SK-N-SH treated with all-trans-retinoic acid at 6 μM for 48 hours (cell line): ENCODE data around the gene FMOD.

Experiments used
- ATAC-seq: fragments of 200-7000 bp; cut with Tn5 transposase; 3 replicates; pipeline ENCODE4 v1.9.1; 2020; ENCODE audit warnings: mild to moderate bottlenecking, moderate library complexity
- ARNTL ChIP-seq: fragments of 450-650 bp; formaldehyde crosslinking; IDR thresholded peaks from 2 replicates; pipeline ENCODE4 v1.5.0; 2020; ENCODE audit warnings: low read depth, mild to moderate bottlenecking, moderate library complexity, borderline replicate concordance
- BACH2 ChIP-seq: fragments of 250-450 bp; sonication (Bioruptor Pico); IDR thresholded peaks from 2 replicates; pipeline ENCODE4 v1.9.0; 2021; ENCODE audit warnings: mild to moderate bottlenecking, borderline replicate concordance
- CSDC2 ChIP-seq: fragments of 250-450 bp; sonication (Bioruptor Pico); IDR thresholded peaks from 2 replicates; pipeline ENCODE4 v1.5.0; 2020; ENCODE audit warnings: mild to moderate bottlenecking, moderate library complexity
- ISL1 ChIP-seq: fragments of 250-450 bp; sonication (Bioruptor Pico); IDR thresholded peaks from 2 replicates; pipeline ENCODE4 v2.1.2; 2022; ENCODE audit warnings: mild to moderate bottlenecking, moderate library complexity
- PPARA ChIP-seq: fragments of 250-450 bp; sonication (Bioruptor Pico); IDR thresholded peaks from 2 replicates; pipeline ENCODE4 v1.5.0; 2020; ENCODE audit warnings: mild to moderate bottlenecking, borderline replicate concordance
- RARB ChIP-seq: fragments of 250-450 bp; sonication (Bioruptor Pico); IDR thresholded peaks from 2 replicates; pipeline ENCODE4 v1.8.0; 2021; ENCODE audit warnings: mild to moderate bottlenecking, moderate library complexity
- TOX ChIP-seq: fragments of 250-450 bp; sonication (Bioruptor Pico); IDR thresholded peaks from 2 replicates; pipeline ENCODE4 v1.8.0; 2021; ENCODE audit warnings: mild to moderate bottlenecking, moderate library complexity, borderline replicate concordance
- TSHZ2 ChIP-seq: fragments of 250-450 bp; sonication (Bioruptor Pico); IDR thresholded peaks from 2 replicates; pipeline ENCODE4 v1.5.0; 2020; ENCODE audit warnings: mild to moderate bottlenecking, moderate library complexity
- ZC3H10 ChIP-seq: fragments of 250-450 bp; sonication (Bioruptor Pico); IDR thresholded peaks from 2 replicates; pipeline ENCODE4 v1.5.1; 2021; ENCODE audit warnings: mild to moderate bottlenecking, moderate library complexity
- ZFP30 ChIP-seq: fragments of 450-650 bp; formaldehyde crosslinking; IDR thresholded peaks from 2 replicates; pipeline ENCODE4 v1.5.0; 2022; ENCODE audit warnings: mild to moderate bottlenecking, moderate library complexity
- ZNF565 ChIP-seq: fragments of 450-650 bp; formaldehyde crosslinking; conservative IDR thresholded peaks from 2 replicates; pipeline ENCODE4 v1.5.0; 2020; ENCODE audit warnings: low read depth, mild to moderate bottlenecking, moderate library complexity
- ZNF70 ChIP-seq: fragments of 450-650 bp; formaldehyde crosslinking; IDR thresholded peaks from 2 replicates; pipeline ENCODE4 v1.5.0; 2020; ENCODE audit warnings: mild to moderate bottlenecking, moderate library complexity
- TF ChIP-seq, protein P1 (sequence below): fragments of 250-450 bp; sonication (Bioruptor Pico); IDR thresholded peaks from 2 replicates; pipeline ENCODE4 v1.5.1; 2021; ENCODE audit warnings: mild to moderate bottlenecking, moderate library complexity
- TF ChIP-seq, protein P2 (sequence below): fragments of 250-450 bp; sonication (Bioruptor Pico); IDR thresholded peaks from 2 replicates; pipeline ENCODE4 v1.8.0; 2021; ENCODE audit warnings: low read depth, mild to moderate bottlenecking, moderate library complexity, borderline replicate concordance

The FMOD gene

GRCh38 chr1:203328714-203329122 lies 22.2 kb downstream of the FMOD start (continued):
- TF ChIP-seq, protein P1, sequence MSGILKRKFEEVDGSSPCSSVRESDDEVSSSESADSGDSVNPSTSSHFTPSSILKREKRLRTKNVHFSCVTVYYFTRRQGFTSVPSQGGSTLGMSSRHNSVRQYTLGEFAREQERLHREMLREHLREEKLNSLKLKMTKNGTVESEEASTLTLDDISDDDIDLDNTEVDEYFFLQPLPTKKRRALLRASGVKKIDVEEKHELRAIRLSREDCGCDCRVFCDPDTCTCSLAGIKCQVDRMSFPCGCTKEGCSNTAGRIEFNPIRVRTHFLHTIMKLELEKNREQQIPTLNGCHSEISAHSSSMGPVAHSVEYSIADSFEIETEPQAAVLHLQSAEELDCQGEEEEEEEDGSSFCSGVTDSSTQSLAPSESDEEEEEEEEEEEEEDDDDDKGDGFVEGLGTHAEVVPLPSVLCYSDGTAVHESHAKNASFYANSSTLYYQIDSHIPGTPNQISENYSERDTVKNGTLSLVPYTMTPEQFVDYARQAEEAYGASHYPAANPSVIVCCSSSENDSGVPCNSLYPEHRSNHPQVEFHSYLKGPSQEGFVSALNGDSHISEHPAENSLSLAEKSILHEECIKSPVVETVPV (CRISPR knock-in tag): no peak
- no peak for TF ChIP-seq ZNF565 (CRISPR knock-in tag)

- TF ChIP-seq ARNTL (CRISPR knock-in tag): no peak
- TF ChIP-seq, protein P2, sequence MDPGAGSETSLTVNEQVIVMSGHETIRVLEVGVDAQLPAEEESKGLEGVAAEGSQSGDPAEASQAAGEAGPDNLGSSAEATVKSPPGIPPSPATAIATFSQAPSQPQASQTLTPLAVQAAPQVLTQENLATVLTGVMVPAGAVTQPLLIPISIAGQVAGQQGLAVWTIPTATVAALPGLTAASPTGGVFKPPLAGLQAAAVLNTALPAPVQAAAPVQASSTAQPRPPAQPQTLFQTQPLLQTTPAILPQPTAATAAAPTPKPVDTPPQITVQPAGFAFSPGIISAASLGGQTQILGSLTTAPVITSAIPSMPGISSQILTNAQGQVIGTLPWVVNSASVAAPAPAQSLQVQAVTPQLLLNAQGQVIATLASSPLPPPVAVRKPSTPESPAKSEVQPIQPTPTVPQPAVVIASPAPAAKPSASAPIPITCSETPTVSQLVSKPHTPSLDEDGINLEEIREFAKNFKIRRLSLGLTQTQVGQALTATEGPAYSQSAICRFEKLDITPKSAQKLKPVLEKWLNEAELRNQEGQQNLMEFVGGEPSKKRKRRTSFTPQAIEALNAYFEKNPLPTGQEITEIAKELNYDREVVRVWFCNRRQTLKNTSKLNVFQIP: no peak
- TF ChIP-seq, protein P1 (CRISPR knock-in tag): no peak
- no peak for TF ChIP-seq RARB (CRISPR knock-in tag)
- no peak for TF ChIP-seq BACH2 (CRISPR knock-in tag)
- no peak for TF ChIP-seq ISL1 (CRISPR knock-in tag)
- no peak for TF ChIP-seq ZFP30 (CRISPR knock-in tag)
- TF ChIP-seq ZC3H10 (CRISPR knock-in tag): no peak
- ATAC-seq: peak; percentile 76
Measured at GRCh38 chr1:203327684-203328457, 23.1 kb downstream of the FMOD start.

DNA sequence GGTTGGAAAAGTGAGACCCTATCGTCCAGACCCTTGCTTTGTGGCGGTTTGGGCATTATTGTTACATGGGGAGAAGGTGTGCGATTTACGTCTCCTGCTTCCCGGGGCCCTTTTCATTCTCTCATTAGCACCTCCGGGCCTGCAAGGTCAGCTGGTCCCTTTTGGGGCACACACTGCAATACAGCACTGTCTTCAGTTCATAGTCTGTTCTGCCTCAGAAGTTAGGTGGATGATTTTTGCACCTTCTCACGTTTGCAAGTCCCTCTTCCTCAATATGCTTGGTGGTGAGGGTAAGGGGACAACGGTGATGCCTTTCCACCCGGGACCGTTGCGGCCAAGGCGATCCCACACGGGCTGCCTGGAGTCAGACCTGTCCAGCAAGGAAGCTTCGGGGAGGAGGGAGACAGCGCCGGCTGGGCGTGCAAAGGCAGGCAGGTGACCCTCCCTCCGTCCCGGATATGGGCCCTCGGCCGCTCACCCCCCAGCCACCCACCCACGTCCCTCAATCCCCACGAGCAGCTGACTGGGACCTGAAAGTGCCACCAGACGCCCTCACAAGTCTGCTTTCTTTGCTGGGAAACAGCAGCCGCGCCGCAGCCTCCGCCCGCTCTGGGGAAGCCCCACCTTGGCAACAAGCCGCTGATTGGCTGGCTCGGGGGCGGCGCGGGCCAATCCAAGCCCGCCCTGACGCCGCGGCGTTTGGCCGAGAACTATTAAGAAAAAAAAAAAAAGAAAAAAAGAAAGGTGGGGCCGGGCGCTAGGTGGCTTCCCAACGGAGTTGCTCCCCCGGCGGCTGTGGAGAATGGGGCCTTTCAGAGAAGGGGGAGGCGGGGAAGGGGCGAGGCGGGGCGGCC lies 23.9 kb downstream of the FMOD start:
- ATAC-seq: peak; percentile 98
- TF ChIP-seq CSDC2 (CRISPR knock-in tag) (no peak), TSHZ2 (CRISPR knock-in tag) (no peak)
- TF ChIP-seq, protein P1 (CRISPR knock-in tag): no peak
- TF ChIP-seq, all 23 proteins: peak for 0

GRCh38 chr1:203325418-203326091 lies 25.4 kb downstream of the FMOD start:
- ATAC-seq: no peak
- TF ChIP-seq ZNF70 (CRISPR knock-in tag): no peak
- TF ChIP-seq TOX: no peak
- no peak for TF ChIP-seq PPARA (CRISPR knock-in tag)
- TF ChIP-seq ZC3H10 (CRISPR knock-in tag): no peak
